GM18498 (cell line): ENCODE results near the gene SLC15A4.

Source experiments
- ATAC-seq: cut with Tn5 transposase; IDR thresholded peaks from one replicate; pipeline ENCODE4 v1.9.1; 2021; ENCODE audit warnings: mild to moderate bottlenecking, moderate library complexity; ENCODE audit not compliant: unreplicated experiment

The SLC15A4 gene

DNA sequence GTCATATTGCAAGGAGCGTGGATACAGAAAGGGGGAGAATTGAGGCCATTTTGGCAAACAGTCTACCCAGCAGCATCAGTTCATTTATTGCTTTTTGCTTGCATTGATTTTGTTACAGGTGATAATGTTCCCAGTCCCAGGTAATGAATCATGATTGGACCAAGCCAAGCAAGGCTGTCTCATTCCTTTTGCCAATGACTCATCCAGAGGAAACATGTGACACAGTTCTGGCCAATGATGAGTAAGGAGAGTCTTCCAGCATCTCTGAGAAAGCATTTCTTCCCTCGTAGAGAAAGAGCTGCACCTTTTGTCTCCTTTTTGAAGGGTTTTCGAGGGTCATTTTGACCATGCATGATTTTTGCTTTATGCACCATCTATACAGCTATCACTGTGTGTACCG lies 68.2 kb downstream of the SLC15A4 start:
- ATAC-seq: no peak

DNA sequence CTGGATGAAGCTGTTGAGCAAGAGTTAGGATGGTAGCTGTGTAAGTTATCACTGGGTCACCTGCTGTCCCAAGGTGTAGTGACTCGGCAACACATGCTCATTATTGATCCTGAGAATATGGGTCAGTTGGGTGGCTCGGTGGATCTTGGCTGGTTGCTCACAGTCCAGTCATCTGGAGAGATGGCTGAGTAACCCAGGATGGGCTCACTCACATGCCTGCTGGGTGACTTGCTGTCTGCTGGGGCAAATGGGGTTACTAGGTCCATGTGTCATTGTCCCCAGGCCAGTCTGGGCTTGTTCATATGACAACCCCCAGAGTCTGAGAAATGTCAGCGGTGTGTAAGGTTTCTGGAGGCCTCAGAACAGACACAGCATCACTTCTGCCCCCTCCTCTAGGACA lies 69.5 kb downstream of the SLC15A4 start:
- ATAC-seq: no peak

DNA sequence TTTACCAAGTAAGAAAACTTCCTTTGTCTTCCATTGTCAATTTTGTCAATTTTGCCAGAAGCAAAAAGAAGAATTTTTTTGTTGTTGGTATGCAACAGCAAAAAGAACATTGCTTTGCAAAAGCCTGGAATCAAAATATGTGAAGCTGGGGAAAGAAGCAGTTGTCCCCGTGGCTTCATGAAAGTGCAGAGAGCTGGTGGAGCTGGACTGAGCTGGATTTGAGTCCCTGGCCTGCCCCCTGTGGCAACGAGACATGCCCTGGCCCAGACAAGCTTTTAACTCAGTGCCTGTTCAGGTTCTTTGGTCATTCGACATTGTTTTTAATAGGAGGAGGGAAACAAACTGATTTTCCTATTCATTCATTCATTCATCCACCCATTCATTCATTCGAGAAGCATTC lies 70.3 kb downstream of the SLC15A4 start:
- ATAC-seq: no peak

- no peak for ATAC-seq
These were observed 71.4 kb downstream of the SLC15A4 start for GRCh38 chr12:128752386-128752785.

- ATAC-seq: no peak
These were observed 76.3 kb downstream of the SLC15A4 start for GRCh38 chr12:128747441-128747840.

- no peak for ATAC-seq
These were observed 77.7 kb downstream of the SLC15A4 start for GRCh38 chr12:128745772-128746689.

- no peak for ATAC-seq
These were observed 79.8 kb downstream of the SLC15A4 start for GRCh38 chr12:128743916-128744315.
